B cell (primary cell): Measurements from ENCODE around the gene REL. TPM values are rescaled to one million over a fixed set of nuclear protein-coding genes. Genes with fewer than 3 reads are reported as not detected.

Source experiments
- ATAC-seq: fragments of 200-7000 bp; cut with Tn5 transposase; one replicate; pipeline ENCODE4 v1.10.0; 2021; ENCODE audit warnings: low read depth, mild to moderate bottlenecking, moderate number of reproducible peaks, moderate library complexity
- CTCF ChIA-PET: fragments of 350-600 bp; sonication (Branson Sonifier 250); formaldehyde crosslinking; loops from one replicate; lab custom pipeline; 2021; ENCODE audit warnings: antibody characterized with exemption, inconsistent platforms; lab: Charles Lee
- POLR2A ChIA-PET: fragments of 350-600 bp; sonication (Branson Sonifier 250); formaldehyde crosslinking; loops from one replicate; lab custom pipeline; 2021; ENCODE audit warnings: antibody characterized with exemption; lab: Charles Lee
- DNase-seq: peaks from one replicate; pipeline ENCODE4 v3.0.0; 2013
- H2AFZ ChIP-seq: 2 replicates; pipeline ENCODE4 v1.6.1; 2012; ENCODE audit warnings: mild to moderate bottlenecking, low read depth, low read length; ENCODE audit not compliant: insufficient read depth, poor library complexity, severe bottlenecking
- H3K27ac ChIP-seq, 2 donors: 1 replicate in 1 of 2; 2 replicates in 1 of 2; pipeline ENCODE4 v1.5.1; 2012 to 2013; ENCODE audit warnings: low read length in 2 of 2, mild to moderate bottlenecking in 2 of 2, moderate library complexity in 1 of 2
- H3K27me3 ChIP-seq, 4 experiments: fragments of 200-600 bp in 1 of 4; sonication (generic) in 1 of 4; replicated peaks in 1 of 4; 1 replicate in 2 of 4; 2 replicates in 2 of 4; pipeline versions ENCODE4 v1.6.1 to v1.7.0; 2013 to 2016; ENCODE audit warnings: low read length in 3 of 4, mild to moderate bottlenecking in 2 of 4, mixed read lengths in 1 of 4, moderate library complexity in 1 of 4; ENCODE audit not compliant: insufficient read depth in 4 of 4, control insufficient read depth in 3 of 4; ENCODE audit errors: control extremely low read depth in 1 of 4
- H3K36me3 ChIP-seq, 2 experiments: replicated peaks in 1 of 2; 1 replicate in 1 of 2; 2 replicates in 1 of 2; pipeline versions ENCODE4 v1.6.1 to v1.7.1; 2013; ENCODE audit warnings: low read length in 1 of 2; ENCODE audit not compliant: insufficient read depth in 2 of 2, control insufficient read depth in 1 of 2; ENCODE audit errors: control extremely low read depth in 1 of 2, extremely low read depth in 1 of 2
- H3K4me1 ChIP-seq, 2 donors: fragments of 200-600 bp in 1 of 2; sonication (generic) in 1 of 2; 1 replicate in 1 of 2; 2 replicates in 1 of 2; pipeline versions ENCODE4 v1.5.1 to v1.6.1; 2013 to 2017; ENCODE audit warnings: low read length in 2 of 2; ENCODE audit not compliant: control insufficient read depth in 2 of 2, insufficient read depth in 2 of 2
- H3K4me2 ChIP-seq: replicated peaks from 2 replicates; pipeline ENCODE3; 2012; ENCODE audit warnings: mild to moderate bottlenecking, low read depth, low read length; ENCODE audit not compliant: poor library complexity, severe bottlenecking
- H3K4me3 ChIP-seq, 5 experiments: fragments of 200-600 bp in 1 of 5; sonication (generic) in 1 of 5; 1 replicate in 3 of 5; 2 replicates in 2 of 5; pipeline versions ENCODE4 v1.5.1 to v1.7.0; 2011 to 2016; ENCODE audit warnings: low read length in 4 of 5, mild to moderate bottlenecking in 4 of 5, low read depth in 2 of 5, control low read depth in 1 of 5, moderate library complexity in 1 of 5; ENCODE audit not compliant: insufficient read depth in 1 of 5; ENCODE audit errors: control extremely low read depth in 1 of 5, extremely low read depth in 1 of 5
- H3K79me2 ChIP-seq: fragments of 200-600 bp; sonication (generic); one replicate; pipeline ENCODE4 v1.6.0; 2016; ENCODE audit warnings: low read length; ENCODE audit not compliant: control insufficient read depth, insufficient read depth
- H3K9ac ChIP-seq: fragments of 200-600 bp; sonication (generic); 2 replicates; pipeline ENCODE4 v1.6.1; 2017; ENCODE audit warnings: mild to moderate bottlenecking, low read length, moderate library complexity
- H3K9me3 ChIP-seq, 3 donors: one replicate each; pipeline versions ENCODE4 v1.6.1 to v1.7.1; 2013; ENCODE audit warnings: low read length in 2 of 3; ENCODE audit not compliant: control insufficient read depth in 2 of 3, insufficient read depth in 1 of 3; ENCODE audit errors: control extremely low read depth in 1 of 3
- H4K20me1 ChIP-seq: 2 replicates; pipeline ENCODE4 v1.6.0; 2012; ENCODE audit warnings: mild to moderate bottlenecking, low read length; ENCODE audit not compliant: insufficient read depth, control insufficient read depth, poor library complexity, severe bottlenecking
- H3K27ac Mint-ChIP-seq: one replicate; pipeline ENCODE4 v1.8.0; 2021; ENCODE audit warnings: mixed read lengths
- H3K27me3 Mint-ChIP-seq: one replicate; pipeline ENCODE4 v1.8.0; 2021; ENCODE audit warnings: mixed read lengths
- H3K4me1 Mint-ChIP-seq: one replicate; pipeline ENCODE4 v1.8.0; 2021; ENCODE audit warnings: mixed read lengths
- H3K4me3 Mint-ChIP-seq: one replicate; pipeline ENCODE4 v1.8.0; 2021; ENCODE audit warnings: mixed read lengths
- H3K9me3 Mint-ChIP-seq: one replicate; pipeline ENCODE4 v1.8.0; 2022; ENCODE audit warnings: mixed read lengths; ENCODE audit not compliant: insufficient read depth
- EZH2 ChIP-seq: IDR thresholded peaks from 2 replicates; pipeline ENCODE4 v1.6.1; 2012; ENCODE audit warnings: borderline replicate concordance, low read depth, mild to moderate bottlenecking, moderate library complexity, low read length; ENCODE audit not compliant: insufficient read depth, poor library complexity, severe bottlenecking
- WGBS: methylation state at CpG from one replicate; pipeline ENCODE4 v1.1.5; 2013; ENCODE audit warnings: missing lambda C conversion rate; ENCODE audit not compliant: insufficient coverage; 5-methylcytosine and 5-hydroxymethylcytosine counted together
- intact Hi-C: fragments of 100-400 bp; cut with micrococcal nuclease; formaldehyde crosslinking; loops from one replicate; pipeline ENCODE4 v1.10.0; 2022
- polyA plus RNA-seq: library from polyadenylated mRNA; depleted of rRNA; stranded (reverse); fragments of >200 nt; gene quantifications from 2 replicates; pipeline ENCODE4 v1.2.3, GENCODE V29; 2012
- total RNA-seq, 2 donors: library from RNA; stranded (reverse); fragments of 120-200 nt in 1 of 2; gene quantifications; 1 replicate in 1 of 2; 2 replicates in 1 of 2; pipeline versions ENCODE4 v1.2.3 to v1.2.4, GENCODE V29; 2013 to 2022
- TF ChIP-seq, protein P1 (sequence below): fragments of 200-600 bp; IDR thresholded peaks from one replicate; pipeline ENCODE4 v1.8.0; 2022; ENCODE audit warnings: antibody characterized with exemption, mild to moderate bottlenecking

Gene REL
- total and polyA plus RNA-seq, 2 donors (not counting 1 experiment from before 2014, with no cell fraction given) = 27.9 to 283 TPM

DNA sequence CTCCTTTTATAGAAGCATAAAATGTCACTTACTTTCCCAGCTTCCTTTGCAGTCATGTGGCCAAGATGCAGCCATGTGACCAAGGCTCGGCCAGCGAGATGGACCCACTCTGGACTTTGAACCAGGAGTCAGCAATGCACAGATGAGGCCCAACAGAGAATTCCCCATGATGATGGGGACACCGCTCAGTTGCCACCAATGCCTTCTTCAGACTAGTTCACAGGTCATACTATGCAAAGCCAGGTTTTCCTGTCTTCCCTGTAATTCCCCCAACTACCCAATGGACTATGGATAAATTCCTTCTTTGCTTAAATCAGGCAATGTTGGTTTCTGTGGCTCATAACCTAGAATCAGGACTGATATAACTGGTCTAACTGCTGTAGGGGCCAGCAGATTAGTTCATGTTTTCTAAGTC, 22.5 kb upstream of the REL start:
- CTCF ChIA-PET = no interaction called here
- WGBS = 100% methylated on average over 2 of the region's 3 CpGs
- TF ChIP-seq, protein P1, sequence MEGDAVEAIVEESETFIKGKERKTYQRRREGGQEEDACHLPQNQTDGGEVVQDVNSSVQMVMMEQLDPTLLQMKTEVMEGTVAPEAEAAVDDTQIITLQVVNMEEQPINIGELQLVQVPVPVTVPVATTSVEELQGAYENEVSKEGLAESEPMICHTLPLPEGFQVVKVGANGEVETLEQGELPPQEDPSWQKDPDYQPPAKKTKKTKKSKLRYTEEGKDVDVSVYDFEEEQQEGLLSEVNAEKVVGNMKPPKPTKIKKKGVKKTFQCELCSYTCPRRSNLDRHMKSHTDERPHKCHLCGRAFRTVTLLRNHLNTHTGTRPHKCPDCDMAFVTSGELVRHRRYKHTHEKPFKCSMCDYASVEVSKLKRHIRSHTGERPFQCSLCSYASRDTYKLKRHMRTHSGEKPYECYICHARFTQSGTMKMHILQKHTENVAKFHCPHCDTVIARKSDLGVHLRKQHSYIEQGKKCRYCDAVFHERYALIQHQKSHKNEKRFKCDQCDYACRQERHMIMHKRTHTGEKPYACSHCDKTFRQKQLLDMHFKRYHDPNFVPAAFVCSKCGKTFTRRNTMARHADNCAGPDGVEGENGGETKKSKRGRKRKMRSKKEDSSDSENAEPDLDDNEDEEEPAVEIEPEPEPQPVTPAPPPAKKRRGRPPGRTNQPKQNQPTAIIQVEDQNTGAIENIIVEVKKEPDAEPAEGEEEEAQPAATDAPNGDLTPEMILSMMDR = no peak
- no peak for TF ChIP-seq EZH2

DNA sequence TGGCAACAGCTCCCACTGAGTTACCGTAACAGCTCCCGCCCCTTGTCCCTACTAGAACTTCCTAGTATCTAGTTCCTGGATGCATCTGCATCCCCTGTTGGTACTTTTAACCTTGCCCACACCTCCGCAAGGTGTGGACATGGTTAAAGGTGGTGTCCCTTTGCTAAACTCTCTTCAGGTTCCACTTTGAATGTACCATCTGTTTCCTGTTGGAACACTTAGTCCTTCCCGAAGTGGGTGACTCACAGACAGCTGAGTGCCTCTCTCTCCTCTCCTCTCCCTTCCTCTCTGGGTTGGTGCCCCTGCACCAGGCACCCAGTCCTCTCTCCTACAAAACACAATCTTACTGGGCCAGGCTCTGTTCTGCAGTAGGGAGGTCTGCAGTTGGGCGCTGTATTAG, 19.6 kb upstream of the REL start:
- peak overlapping the region; percentile 24 for H3K4me2 ChIP-seq
- H3K4me3 ChIP-seq = no peak overlapping the region
- H2AFZ ChIP-seq = no peak overlapping the region
- Mint-ChIP-seq H3K4me1 (peaks cover 34% of the 10 kb centered on the region), H3K4me3 (no peak overlapping the region), H3K27ac (no peak overlapping the region), H3K9me3 (no peaks in the 10 kb centered on the region), H3K27me3 (no peaks in the 10 kb centered on the region)
- H3K4me1 ChIP-seq = peaks cover 31 to 41% of the 10 kb centered on the region in 2 donors
- H3K9ac ChIP-seq = no peak overlapping the region
- H4K20me1 ChIP-seq = no peaks in the 10 kb centered on the region
- POLR2A ChIA-PET = no interaction called here
- no peak for ATAC-seq
- peaks cover 4 to 8% (median 4%) of the 10 kb centered on the region in 3 donors for H3K9me3 ChIP-seq
- no peak overlapping the region for H3K27ac ChIP-seq
- 95% methylated on average over 4 of the region's 5 CpGs for WGBS
- DNase-seq = no peak
- H3K79me2 ChIP-seq = peaks cover 14% of the 10 kb centered on the region
- no peaks in the 10 kb centered on the region for H3K27me3 ChIP-seq
- intact Hi-C loops = no loop called here
- no peak for TF ChIP-seq EZH2
- TF ChIP-seq, protein P1 = no peak
- CTCF ChIA-PET = no interaction called here
- no peaks in the 10 kb centered on the region for H3K36me3 ChIP-seq

More for the DNA sequence above, 22.5 kb upstream of the REL start:
- Mint-ChIP-seq H3K27ac (no peak overlapping the region), H3K4me3 (no peak overlapping the region), H3K27me3 (no peaks in the 10 kb centered on the region), H3K4me1 (peaks cover 39% of the 10 kb centered on the region), H3K9me3 (no peaks in the 10 kb centered on the region)
- H3K79me2 ChIP-seq = peaks cover 10% of the 10 kb centered on the region
- H4K20me1 ChIP-seq = no peaks in the 10 kb centered on the region
- no peak overlapping the region for H2AFZ ChIP-seq
- H3K27me3 ChIP-seq = no peaks in the 10 kb centered on the region
- peaks cover 35 to 39% of the 10 kb centered on the region in 2 donors for H3K4me1 ChIP-seq
- no peak overlapping the region for H3K9ac ChIP-seq
- no peaks in the 10 kb centered on the region for H3K36me3 ChIP-seq
- no peak overlapping the region for H3K4me3 ChIP-seq
- no peak overlapping the region for H3K27ac ChIP-seq
- H3K9me3 ChIP-seq = peaks cover 0 to 4% (median 0%) of the 10 kb centered on the region in 3 donors
- ATAC-seq (no peak), DNase-seq (no peak)
- intact Hi-C loops = no loop called here
- no peak overlapping the region for H3K4me2 ChIP-seq
- POLR2A ChIA-PET = interaction anchor here (0.6 kb wide), 1 partner anchor 14 kb away, joined by 3 read pairs; no protein-coding TSS in a partner anchor
